HG03159 (cell line): Measurements from ENCODE around the gene FAM163A.
"Not testable (repeated sequence)": the region's sequence is repeated elsewhere in the genome, so short reads cannot be mapped to it uniquely, and the experiment has no call there.

ENCODE experiments used
- ATAC-seq: cut with Tn5 transposase; IDR thresholded peaks from one replicate; pipeline ENCODE4 v1.9.1; 2021; ENCODE audit warnings: mild to moderate bottlenecking, moderate library complexity; ENCODE audit not compliant: unreplicated experiment

Gene FAM163A

GRCh38 chr1:179831852-179832699 is 89.0 kb downstream of the FAM163A start:
- no peak for ATAC-seq

- ATAC-seq: not testable (repeated sequence)
These were observed 93.8 kb downstream of the FAM163A start for GRCh38 chr1:179836686-179837445.

- ATAC-seq: no peak
These were observed 97.0 kb downstream of the FAM163A start for GRCh38 chr1:179840107-179840506.

GRCh38 chr1:179848233-179848632 is 105.1 kb downstream of the FAM163A start:
- ATAC-seq: no peak

- no peak for ATAC-seq
These were observed 110.0 kb downstream of the FAM163A start for GRCh38 chr1:179853102-179853501.

GRCh38 chr1:179855831-179856230 is 112.7 kb downstream of the FAM163A start:
- not testable (repeated sequence) for ATAC-seq

GRCh38 chr1:179856296-179856695 is 113.2 kb downstream of the FAM163A start:
- ATAC-seq: no peak

GRCh38 chr1:179857009-179857408 is 113.9 kb downstream of the FAM163A start:
- no peak for ATAC-seq

- no peak for ATAC-seq
These were observed 117.6 kb downstream of the FAM163A start for GRCh38 chr1:179860652-179861051.

GRCh38 chr1:179865377-179865776 is 122.3 kb downstream of the FAM163A start:
- ATAC-seq: no peak
